CD14-positive monocyte (primary cell): ENCODE measurements around the gene CAMTA1. TPM values are rescaled to one million over a fixed set of nuclear protein-coding genes. Genes with fewer than 3 reads are reported as not detected.

Experiments
- DNase-seq, 3 donors: peaks; one replicate each; pipeline ENCODE4 v3.0.0-alpha.2; 2011 to 2022
- H2AFZ ChIP-seq: 2 replicates; pipeline ENCODE4 v1.6.0; 2012; ENCODE audit warnings: mild to moderate bottlenecking, low read depth, low read length, inconsistent platforms; ENCODE audit not compliant: insufficient read depth, poor library complexity, severe bottlenecking
- H3K27ac ChIP-seq, 2 donors: 1 replicate in 1 of 2; 2 replicates in 1 of 2; pipeline ENCODE4 v1.5.1; 2012 to 2013; ENCODE audit warnings: low read length in 2 of 2, control low read depth in 1 of 2, inconsistent platforms in 1 of 2, low read depth in 1 of 2, mild to moderate bottlenecking in 1 of 2
- H3K27me3 ChIP-seq, 2 donors: one replicate each; pipeline versions ENCODE4 v1.6.0 to v1.6.1; 2011 to 2013; ENCODE audit warnings: low read length in 2 of 2; ENCODE audit not compliant: control insufficient read depth in 2 of 2, insufficient read depth in 2 of 2
- H3K36me3 ChIP-seq, 2 donors: replicated peaks in 1 of 2; 1 replicate in 1 of 2; 2 replicates in 1 of 2; pipeline versions ENCODE4 v1.5.1 to v1.6.1; 2012 to 2013; ENCODE audit warnings: low read length in 2 of 2, control low read depth in 1 of 2, inconsistent platforms in 1 of 2, mild to moderate bottlenecking in 1 of 2; ENCODE audit not compliant: insufficient read depth in 2 of 2, control insufficient read depth in 1 of 2
- H3K4me1 ChIP-seq, 2 donors: 1 replicate in 1 of 2; 2 replicates in 1 of 2; pipeline versions ENCODE4 v1.5.1 to v1.6.1; 2012 to 2013; ENCODE audit warnings: low read length in 2 of 2, control low read depth in 1 of 2, inconsistent platforms in 1 of 2, mild to moderate bottlenecking in 1 of 2, moderate library complexity in 1 of 2; ENCODE audit not compliant: insufficient read depth in 2 of 2, control insufficient read depth in 1 of 2
- H3K4me2 ChIP-seq: replicated peaks from 2 replicates; pipeline ENCODE3; 2012; ENCODE audit warnings: low read length, moderate library complexity, mild to moderate bottlenecking; ENCODE audit not compliant: poor library complexity, severe bottlenecking; ENCODE audit errors: extremely low read depth
- H3K4me3 ChIP-seq, 3 experiments: fragments of 200-600 bp in 1 of 3; sonication (generic) in 1 of 3; replicated peaks in 1 of 3; 1 replicate in 2 of 3; 2 replicates in 1 of 3; pipeline ENCODE4 v1.5.1; 2011 to 2013; ENCODE audit warnings: low read length in 3 of 3, mild to moderate bottlenecking in 3 of 3, control low read depth in 2 of 3, low read depth in 2 of 3, inconsistent platforms in 1 of 3, moderate library complexity in 1 of 3
- H3K79me2 ChIP-seq: 2 replicates; pipeline ENCODE4 v1.6.0; 2012; ENCODE audit warnings: mild to moderate bottlenecking, control low read depth, inconsistent platforms, low read length, moderate library complexity; ENCODE audit not compliant: insufficient read depth
- H3K9ac ChIP-seq: 2 replicates; pipeline ENCODE4 v1.6.0; 2017; ENCODE audit warnings: low read length, mild to moderate bottlenecking; ENCODE audit not compliant: insufficient read depth, poor library complexity, severe bottlenecking
- H3K9me3 ChIP-seq, 2 donors: replicated peaks in 1 of 2; 1 replicate in 1 of 2; 2 replicates in 1 of 2; pipeline versions ENCODE4 v1.5.1 to v1.6.1; 2012 to 2013; ENCODE audit warnings: low read length in 2 of 2, control low read depth in 1 of 2; ENCODE audit not compliant: control insufficient read depth in 1 of 2, insufficient read depth in 1 of 2
- H4K20me1 ChIP-seq: 2 replicates; pipeline ENCODE4 v1.6.0; 2012; ENCODE audit warnings: mild to moderate bottlenecking, low read length, control low read depth, moderate library complexity; ENCODE audit not compliant: insufficient read depth
- H3K27ac Mint-ChIP-seq, 7 donors: one replicate each; pipeline ENCODE4 v1.8.0; 2020; ENCODE audit warnings: mild to moderate bottlenecking in 7 of 7, mixed read lengths in 7 of 7, moderate library complexity in 6 of 7, inconsistent platforms in 2 of 7
- H3K27me3 Mint-ChIP-seq, 3 donors: one replicate each; pipeline ENCODE4 v1.8.0; 2021 to 2022; ENCODE audit warnings: low read depth in 3 of 3, mild to moderate bottlenecking in 3 of 3, mixed read lengths in 3 of 3, moderate library complexity in 3 of 3, inconsistent platforms in 1 of 3
- H3K36me3 Mint-ChIP-seq, 2 donors: one replicate each; pipeline ENCODE4 v1.8.0; 2020; ENCODE audit warnings: mixed read lengths in 2 of 2, inconsistent platforms in 1 of 2, mild to moderate bottlenecking in 1 of 2
- H3K4me1 Mint-ChIP-seq: one replicate; pipeline ENCODE4 v1.8.0; 2020; ENCODE audit warnings: mild to moderate bottlenecking, mixed read lengths
- H3K4me3 Mint-ChIP-seq, 2 donors: one replicate each; pipeline ENCODE4 v1.8.0; 2020; ENCODE audit warnings: mild to moderate bottlenecking in 2 of 2, mixed read lengths in 2 of 2, moderate library complexity in 1 of 2
- H3K9me3 Mint-ChIP-seq, 7 donors: one replicate each; pipeline ENCODE4 v1.8.0; 2020 to 2022; ENCODE audit warnings: mixed read lengths in 7 of 7, mild to moderate bottlenecking in 6 of 7, moderate library complexity in 6 of 7, inconsistent platforms in 2 of 7
- WGBS: methylation state at CpG from one replicate; pipeline ENCODE4 v1.1.5; 2013; ENCODE audit warnings: missing lambda C conversion rate; ENCODE audit not compliant: insufficient coverage; 5-methylcytosine and 5-hydroxymethylcytosine counted together
- intact Hi-C, 2 donors: fragments of 100-400 bp; cut with micrococcal nuclease; formaldehyde crosslinking; loops; one replicate each; pipeline versions ENCODE4 v1.15.0 to v1.15.1; 2023
- polyA plus RNA-seq, 3 donors: library from polyadenylated mRNA; depleted of rRNA in 1 of 3; unstranded in 2 of 3; stranded (reverse) in 1 of 3; fragments of 300-500 nt in 2 of 3; fragments of >200 nt in 1 of 3; fragmentation: Illumina TruSeq in 2 of 3; gene quantifications; 1 replicate in 2 of 3; 2 replicates in 1 of 3; pipeline ENCODE4 v1.2.3, GENCODE V29; 2012 to 2021
- TF ChIP-seq, protein P1 (sequence below): fragments of 200-600 bp; IDR thresholded peaks from one replicate; pipeline ENCODE4 v1.8.0; 2022; ENCODE audit warnings: antibody characterized with exemption, mild to moderate bottlenecking

Gene CAMTA1
- polyA plus RNA-seq, 3 donors, result 52.0 to 89.6 (median 78.3) TPM

DNA sequence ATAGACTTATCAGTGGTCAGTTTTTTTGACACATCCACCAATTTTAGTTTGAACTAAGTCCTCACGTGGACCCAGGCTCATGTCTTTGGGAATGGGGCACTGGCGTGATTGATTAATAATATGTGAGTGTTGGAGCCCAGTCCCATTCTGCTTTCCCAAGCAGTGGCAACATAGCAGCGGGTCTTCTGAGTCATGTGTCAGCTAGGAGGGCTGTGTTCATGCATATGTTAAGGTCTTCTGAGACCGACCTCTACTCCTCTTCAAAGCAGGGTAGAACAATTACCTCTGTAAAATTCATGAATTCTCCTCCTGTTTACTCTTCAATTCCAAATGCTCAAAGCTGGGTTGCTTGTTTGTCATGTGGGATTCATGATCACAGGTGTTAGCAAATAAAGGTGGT is 291.3 kb downstream of the CAMTA1 start:
- H3K9me3 Mint-ChIP-seq, result peaks cover 0 to 17% (median 8%) of the 10 kb centered on the region in 7 donors
- H3K4me3 ChIP-seq, result no peak overlapping the region
- intact Hi-C loops, result loop anchor here in 1 of 2 donors (10.0 kb wide), 1 partner anchor 282 kb away; no protein-coding TSS in a partner anchor
- H3K27me3 Mint-ChIP-seq, result peaks cover 2 to 13% (median 5%) of the 10 kb centered on the region in 3 donors
- no CpG with 5 or more reads among the region's 4 CpGs for WGBS
- no peak overlapping the region for H3K27ac Mint-ChIP-seq
- H3K27me3 ChIP-seq, result no peaks in the 10 kb centered on the region
- no peak for DNase-seq
- no peaks in the 10 kb centered on the region for H3K36me3 Mint-ChIP-seq
- H3K4me1 Mint-ChIP-seq, result peaks cover 1% of the 10 kb centered on the region
- no peaks in the 10 kb centered on the region for H3K79me2 ChIP-seq
- H4K20me1 ChIP-seq, result no peaks in the 10 kb centered on the region
- H3K4me2 ChIP-seq, result no peak overlapping the region
- no peak overlapping the region for H2AFZ ChIP-seq
- peaks cover 4 to 7% of the 10 kb centered on the region in 2 donors for H3K9me3 ChIP-seq
- no peaks in the 10 kb centered on the region for H3K36me3 ChIP-seq
- H3K9ac ChIP-seq, result no peak overlapping the region
- TF ChIP-seq, protein P1, sequence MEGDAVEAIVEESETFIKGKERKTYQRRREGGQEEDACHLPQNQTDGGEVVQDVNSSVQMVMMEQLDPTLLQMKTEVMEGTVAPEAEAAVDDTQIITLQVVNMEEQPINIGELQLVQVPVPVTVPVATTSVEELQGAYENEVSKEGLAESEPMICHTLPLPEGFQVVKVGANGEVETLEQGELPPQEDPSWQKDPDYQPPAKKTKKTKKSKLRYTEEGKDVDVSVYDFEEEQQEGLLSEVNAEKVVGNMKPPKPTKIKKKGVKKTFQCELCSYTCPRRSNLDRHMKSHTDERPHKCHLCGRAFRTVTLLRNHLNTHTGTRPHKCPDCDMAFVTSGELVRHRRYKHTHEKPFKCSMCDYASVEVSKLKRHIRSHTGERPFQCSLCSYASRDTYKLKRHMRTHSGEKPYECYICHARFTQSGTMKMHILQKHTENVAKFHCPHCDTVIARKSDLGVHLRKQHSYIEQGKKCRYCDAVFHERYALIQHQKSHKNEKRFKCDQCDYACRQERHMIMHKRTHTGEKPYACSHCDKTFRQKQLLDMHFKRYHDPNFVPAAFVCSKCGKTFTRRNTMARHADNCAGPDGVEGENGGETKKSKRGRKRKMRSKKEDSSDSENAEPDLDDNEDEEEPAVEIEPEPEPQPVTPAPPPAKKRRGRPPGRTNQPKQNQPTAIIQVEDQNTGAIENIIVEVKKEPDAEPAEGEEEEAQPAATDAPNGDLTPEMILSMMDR, result no peak
- H3K4me1 ChIP-seq, result no peaks in the 10 kb centered on the region
- H3K27ac ChIP-seq, result no peak overlapping the region
- no peak overlapping the region for H3K4me3 Mint-ChIP-seq

DNA sequence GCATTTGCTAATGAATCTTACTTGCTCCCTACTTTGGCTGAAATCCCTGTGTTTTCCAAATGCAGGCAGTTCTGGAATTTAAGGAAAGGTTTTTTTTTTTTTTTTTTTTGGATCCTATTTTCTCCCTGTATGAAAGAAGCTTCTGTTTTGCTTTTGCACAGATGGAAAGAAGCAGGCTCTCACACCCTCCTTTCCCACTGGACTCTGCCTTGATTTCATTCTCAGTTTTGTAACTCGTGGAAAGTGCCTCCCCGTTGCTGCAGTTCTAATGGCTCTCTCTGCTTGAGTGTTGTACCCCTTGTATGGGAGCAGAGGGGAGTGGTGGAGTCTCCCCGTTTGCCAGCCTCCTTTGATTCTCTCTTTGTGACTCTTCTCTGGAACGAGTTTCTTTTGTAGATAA is 291.9 kb downstream of the CAMTA1 start:
- Histone ChIP-seq H3K4me3 (no peak overlapping the region), H3K27me3 (no peaks in the 10 kb centered on the region), H3K36me3 (no peaks in the 10 kb centered on the region), H4K20me1 (no peaks in the 10 kb centered on the region), H3K9ac (no peak overlapping the region), H3K9me3 (peaks cover 4 to 7% of the 10 kb centered on the region in 2 donors), H3K4me1 (no peaks in the 10 kb centered on the region), H3K27ac (no peak overlapping the region), H3K79me2 (no peaks in the 10 kb centered on the region), H2AFZ (no peak overlapping the region), H3K4me2 (no peak overlapping the region)
- H3K4me3 Mint-ChIP-seq, result no peak overlapping the region
- no peaks in the 10 kb centered on the region for H3K36me3 Mint-ChIP-seq
- peaks cover 1% of the 10 kb centered on the region for H3K4me1 Mint-ChIP-seq
- no peak overlapping the region for H3K27ac Mint-ChIP-seq
- TF ChIP-seq, protein P1, result no peak
- DNase-seq, result no peak
- 57% methylated on average over 3 of the region's 4 CpGs for WGBS
- H3K9me3 Mint-ChIP-seq, result peaks cover 0 to 17% (median 8%) of the 10 kb centered on the region in 7 donors
- intact Hi-C loops, result loop anchor here in 1 of 2 donors (10.0 kb wide), 1 partner anchor 282 kb away; no protein-coding TSS in a partner anchor
- H3K27me3 Mint-ChIP-seq, result peaks cover 2 to 10% (median 5%) of the 10 kb centered on the region in 3 donors
